Measurements from ENCODE around the gene SORL1-AS1.

Gene SORL1-AS1

DNA sequence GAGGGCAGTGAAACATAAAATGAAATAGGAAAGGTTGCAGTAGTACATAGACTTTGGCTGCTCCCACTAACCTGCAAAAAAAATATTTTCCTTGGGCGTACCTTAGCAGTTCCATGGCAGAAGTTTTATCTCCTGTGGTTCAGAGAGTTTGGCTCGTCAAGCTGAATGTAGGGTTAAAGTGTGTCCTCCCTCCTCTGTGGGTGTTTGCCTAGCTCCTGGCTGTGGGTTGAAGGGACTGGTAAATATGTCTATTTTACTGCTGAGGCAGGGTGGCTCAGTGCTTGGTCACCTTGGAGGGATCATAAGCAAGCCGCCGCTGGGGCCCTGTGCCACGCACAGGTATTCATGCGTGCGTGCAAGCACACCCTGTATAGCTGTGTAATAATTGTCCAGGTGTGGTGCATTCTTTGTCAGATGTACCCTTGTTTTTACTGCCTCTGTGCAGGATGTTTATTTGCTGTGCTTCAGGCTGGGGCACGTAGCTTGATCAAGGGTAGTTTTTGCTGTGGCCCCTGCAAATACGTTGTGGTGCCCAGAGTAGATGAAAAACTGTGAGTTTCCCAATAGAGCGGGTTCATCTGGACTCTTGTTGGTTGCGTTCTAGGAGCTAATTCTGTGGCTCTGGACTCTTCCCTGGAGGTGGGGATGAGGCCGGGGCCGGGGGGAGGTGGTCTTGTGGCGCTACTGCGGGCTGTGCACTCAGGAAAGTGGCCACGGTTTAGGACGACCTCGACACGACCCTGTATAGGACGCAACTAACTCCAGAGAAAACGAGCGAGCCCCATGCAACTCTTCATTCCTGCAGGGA is 1.4 kb downstream of the SORL1-AS1 start:
- no peak for DNase-seq

DNA sequence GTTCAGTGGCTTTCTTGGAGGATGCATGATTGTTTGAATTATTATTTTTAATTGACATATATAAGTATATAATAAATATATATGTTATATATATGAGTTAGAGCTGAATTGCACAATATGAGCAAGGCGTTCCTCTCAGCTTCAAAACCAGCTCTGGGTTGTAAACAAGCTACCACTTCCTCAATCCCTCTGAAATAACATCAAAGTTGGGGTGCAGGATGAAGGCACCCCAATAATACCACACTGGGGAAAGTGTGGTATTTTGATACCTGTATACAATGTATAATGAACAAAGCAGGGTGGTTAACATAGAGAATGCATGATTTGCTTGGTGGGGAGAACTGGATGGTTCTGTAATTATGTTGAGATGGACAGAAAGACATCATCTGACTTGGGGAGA is 2.4 kb downstream of the SORL1-AS1 start:
- no peak for DNase-seq

DNA sequence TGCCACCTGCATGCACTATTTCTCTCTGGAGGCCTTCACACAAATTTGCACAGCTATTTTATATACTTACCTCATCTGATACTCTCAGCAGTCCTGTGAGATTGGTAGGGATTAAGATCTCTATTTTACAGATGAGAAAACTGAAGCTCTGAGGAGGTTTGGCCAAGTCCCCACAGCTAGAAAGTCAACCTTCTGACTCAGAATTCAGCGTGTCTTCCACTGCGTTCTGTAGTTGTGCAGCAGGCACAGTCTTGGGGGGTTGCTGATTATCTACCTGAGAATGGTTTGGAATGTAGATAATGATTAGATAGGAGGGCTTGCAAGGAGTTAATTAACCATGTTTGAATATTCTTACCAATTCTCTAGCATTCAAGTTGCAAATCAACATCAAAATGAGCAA is 3.1 kb downstream of the SORL1-AS1 start:
- no peak for DNase-seq

DNA sequence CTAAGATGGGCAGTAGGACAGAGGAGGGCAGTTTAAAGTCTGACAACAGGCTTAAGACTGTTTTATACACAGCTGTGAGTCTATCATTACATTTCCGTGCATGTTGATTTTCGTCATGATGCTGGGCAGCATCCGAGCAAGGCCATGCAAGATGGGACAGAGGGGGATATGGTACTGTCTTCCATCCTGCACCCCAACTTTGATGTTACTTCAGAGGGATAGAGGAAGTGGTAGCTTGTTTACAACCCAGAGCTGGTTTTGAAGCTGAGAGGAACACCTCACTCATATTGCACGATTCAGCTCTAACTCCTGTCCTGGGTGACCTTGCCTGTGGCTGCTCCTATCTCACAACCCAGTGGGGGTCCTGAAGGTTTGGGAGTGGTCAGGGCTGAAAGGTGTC is 3.6 kb downstream of the SORL1-AS1 start:
- DNase-seq: no peak

DNA sequence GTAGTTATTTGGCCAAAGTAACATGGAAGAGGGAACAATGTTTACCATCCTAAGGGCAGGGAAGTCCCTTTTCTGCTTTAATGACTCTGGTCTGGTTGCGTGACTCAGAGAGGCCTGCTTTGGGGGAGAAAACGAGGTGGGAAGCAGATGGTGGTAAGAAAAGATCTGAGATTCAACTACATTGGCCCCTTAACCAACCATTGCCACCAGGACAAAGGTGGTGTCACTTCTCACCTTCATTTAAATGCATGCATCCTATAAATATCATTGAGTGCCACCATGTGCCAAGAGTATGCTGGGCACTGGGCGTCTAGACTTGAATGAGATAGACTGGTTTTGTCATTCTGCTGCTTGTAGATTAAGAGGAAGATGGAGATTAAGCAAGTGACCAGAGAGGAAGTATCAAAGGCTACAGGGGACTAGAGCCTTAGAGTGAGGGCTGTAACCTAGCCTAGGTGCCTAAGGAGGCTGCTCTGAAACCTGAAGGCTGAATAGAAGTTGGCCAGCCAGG is 4.3 kb downstream of the SORL1-AS1 start:
- no peak for DNase-seq

DNA sequence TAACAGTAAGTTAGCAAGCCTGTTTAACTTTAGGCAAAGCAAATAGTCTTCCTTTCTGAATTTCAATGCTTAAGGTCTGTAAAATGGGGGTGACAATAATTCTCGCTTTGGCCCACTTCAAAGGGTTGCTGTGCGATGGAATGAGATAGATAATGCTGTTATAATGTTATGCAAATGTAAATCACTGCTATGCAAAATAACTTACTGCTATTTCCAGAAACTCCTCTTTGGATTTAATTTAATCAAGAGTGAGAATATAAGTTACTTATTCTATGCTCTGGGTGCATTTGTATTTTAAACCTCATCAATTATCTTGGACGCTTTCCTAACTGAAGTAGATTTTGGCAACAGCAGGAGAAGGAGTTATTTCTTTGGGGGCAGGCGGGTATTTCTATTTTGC is 4.8 kb downstream of the SORL1-AS1 start:
- DNase-seq: no peak

DNA sequence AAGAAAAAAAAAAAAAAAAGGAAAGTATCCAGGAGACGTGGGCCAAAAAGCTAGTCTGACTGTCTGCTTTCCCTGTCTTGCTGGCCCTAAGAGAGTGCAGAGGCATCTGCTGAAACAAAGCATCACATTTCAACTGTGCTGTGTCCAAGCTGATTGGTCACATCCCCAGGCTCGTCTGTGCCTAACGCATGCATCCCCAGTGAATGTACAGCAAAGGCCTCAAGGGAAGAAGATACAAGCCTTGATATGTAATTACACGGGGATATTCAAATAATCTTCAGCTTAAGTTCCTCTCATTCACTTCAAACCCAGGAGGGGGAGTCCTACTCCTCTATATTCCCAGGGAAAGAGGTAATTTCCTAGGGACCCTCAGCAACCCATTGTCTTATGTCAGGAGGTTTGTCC is 6.0 kb downstream of the SORL1-AS1 start:
- no peak for DNase-seq

DNA sequence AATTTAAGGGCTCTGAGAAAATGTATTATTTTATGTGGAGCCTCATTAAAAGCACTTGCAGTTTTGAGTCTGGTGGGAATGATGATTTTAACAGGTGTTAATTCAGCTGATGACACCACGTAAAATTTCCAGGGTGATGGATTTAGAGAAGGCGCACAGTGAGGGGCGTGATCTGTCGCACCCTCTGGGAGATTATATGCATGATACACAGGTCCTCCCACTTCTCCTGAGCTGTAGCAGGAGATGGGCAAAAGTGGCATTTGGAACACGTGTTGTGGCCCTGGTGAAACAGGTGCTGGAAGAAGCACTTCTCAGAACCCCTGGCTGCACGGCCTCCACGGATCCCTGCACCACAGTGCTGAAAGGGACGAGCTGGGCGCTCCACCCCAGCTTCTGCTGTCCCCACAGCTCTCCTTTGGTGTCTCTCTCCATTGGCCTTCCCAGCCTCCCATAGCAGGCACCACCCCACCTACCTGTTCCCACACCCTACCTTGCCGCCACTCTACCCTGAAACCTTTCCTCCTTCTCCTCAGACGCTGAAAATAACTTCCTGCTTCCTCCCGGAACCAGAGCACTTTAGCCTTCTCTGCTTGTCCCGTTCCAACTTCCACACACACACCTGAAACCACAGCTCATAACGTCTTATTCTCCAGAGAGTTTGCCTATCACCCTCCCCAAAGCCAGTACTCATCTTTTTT is 7.5 kb downstream of the SORL1-AS1 start:
- DNase-seq: no peak

DNA sequence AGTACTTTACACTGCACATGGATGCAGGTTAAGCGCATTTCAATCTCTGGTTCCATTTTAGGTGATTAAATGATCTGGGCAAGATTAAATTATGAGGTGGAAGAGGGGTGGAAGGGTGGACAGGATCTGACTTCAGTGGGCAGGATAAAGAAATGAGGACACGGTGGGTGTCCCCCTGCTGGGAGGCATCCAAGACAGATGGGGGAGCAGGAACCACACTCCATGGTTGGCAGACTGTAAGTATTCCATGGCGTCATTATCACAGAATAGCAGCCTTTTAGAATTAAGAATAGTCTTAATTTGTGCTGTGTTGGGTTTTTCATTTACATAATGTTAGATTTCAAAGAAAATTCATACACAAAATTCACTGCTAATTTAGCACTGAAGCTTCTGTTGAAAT is 8.2 kb downstream of the SORL1-AS1 start:
- DNase-seq: no peak

DNA sequence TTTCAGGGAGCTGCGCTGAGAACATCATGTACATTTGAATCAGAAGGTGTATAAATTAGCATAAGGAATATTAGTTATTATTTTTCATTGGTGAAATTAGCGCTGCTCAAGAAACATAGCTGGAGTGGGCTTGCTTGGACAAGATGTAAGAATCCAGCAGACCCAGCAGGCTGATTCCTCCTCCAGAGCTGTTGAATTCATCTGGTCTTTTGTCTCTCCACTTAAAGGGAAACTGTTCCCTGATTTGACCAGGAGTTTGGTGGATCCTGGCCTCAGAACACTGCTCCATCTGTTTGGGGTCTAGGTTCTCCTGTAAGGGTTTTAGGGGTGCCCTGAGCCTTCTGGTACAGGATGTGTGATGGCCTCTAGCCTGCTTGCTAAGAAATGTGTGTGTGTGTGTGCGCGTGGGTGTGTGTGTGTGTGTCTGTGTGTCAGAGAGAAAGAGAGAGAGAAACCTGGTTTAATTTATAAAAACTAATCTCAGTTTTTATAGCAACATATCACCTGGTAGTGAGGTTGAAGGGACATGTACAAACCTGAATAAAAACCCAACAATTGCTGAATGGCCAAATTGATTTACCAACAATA is 9.0 kb downstream of the SORL1-AS1 start:
- no peak for DNase-seq

DNA sequence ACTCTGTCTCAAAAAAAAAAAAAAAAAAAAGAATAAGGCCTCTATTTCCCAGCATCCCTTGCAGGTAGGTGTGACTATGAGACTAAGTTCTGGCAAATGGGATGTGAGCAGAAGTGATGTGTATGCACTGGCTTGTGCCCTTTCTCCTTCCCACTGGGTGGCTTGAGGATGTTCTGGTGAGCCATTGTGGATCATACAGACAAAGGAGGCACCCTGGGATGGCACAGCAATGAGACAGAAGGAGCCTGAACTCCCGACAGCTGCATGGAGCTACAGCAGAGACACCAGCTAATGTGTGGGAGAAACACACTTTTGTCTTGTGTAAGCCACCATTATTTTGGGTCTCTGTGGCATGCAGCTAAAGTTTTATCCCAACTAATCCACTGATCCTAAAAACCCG is 11.2 kb downstream of the SORL1-AS1 start:
- DNase-seq: no peak

DNA sequence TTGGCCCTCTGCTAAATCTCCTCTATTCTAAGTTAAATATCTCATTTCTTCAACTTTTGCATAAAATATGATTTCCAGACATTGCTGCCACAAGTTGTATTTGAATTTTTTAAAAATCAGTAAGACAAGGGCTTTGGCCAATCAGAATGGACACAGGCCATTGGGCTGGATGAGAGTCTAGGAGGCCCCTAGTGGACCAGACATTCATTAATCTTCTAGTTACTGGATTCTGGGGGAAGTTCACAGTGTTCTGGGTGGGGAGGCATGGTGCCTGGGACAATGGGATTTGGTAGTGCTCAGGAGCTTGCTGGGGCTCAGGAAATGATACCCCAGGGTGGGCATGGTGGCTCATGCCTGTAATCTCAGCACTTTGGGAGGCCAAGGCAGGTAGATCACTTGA is 13.0 kb downstream of the SORL1-AS1 start:
- no peak for DNase-seq

DNA sequence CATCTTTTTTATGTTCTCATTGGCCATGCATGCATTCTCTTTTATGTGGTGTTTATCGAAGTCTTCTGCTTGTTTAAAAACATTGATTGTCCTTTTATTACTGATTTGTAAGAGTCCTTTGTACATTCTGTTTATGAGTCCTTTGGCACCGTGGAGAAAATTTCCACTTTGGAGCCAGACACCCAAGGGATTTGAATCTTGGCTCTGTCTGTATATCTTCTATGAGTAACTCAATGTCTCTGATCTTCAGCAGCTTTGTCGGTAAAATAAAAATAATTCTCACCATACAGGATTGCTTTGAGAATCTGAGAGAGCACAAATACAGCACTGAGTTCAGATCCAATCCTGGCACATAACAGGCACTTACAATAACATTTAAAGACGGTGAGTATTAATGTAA is 13.4 kb downstream of the SORL1-AS1 start:
- DNase-seq: no peak

DNA sequence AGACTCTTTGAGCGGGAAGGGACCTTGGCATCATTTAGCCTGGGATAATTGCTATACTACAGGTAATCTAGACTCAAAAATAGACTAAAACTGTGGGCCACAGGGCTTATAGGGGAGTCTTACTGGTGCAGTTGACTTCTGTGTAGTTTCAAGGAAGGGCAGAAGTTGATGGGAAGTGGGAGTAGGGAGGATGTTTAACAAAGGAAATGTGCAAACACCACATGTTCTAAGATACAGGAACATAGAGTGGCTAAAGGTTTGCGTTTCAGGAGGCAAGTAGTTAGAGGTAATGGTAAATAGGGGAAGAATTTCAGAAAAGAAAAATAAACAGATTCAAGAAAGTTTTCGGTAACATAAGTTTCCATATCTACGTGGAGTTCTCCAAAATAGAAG is 15.1 kb downstream of the SORL1-AS1 start:
- no peak for DNase-seq

DNA sequence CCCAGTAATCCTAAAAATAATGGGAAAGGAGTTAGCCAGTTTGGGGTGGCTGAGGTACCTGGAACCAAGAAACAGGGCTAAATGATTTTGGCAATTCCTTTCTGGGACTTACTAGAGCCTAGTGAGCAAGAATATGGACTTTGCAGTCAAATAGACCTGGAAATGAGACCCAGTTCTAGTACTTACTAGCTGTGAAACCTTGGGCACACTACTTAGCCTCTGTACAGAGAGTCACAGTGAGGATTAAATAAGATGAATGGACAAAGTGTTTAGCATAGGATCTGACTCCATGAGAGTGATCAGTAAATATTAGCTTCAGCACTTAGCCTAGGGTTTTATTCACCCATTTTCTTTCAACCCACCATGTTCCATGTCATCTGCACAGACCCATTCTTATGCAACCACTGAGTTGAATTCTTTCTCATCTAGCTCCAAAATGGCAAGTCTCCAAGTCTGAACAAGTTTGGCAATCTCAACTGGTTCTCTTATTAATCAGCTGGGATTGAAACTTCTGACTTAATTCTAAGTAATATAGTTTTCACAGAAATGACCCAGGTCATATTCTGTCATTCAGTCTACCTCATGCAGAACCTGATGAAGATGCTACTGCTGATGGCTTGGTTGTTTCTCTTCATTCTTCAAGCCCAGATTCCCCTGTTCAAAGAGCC is 15.6 kb downstream of the SORL1-AS1 start:
- DNase-seq: no peak

DNA sequence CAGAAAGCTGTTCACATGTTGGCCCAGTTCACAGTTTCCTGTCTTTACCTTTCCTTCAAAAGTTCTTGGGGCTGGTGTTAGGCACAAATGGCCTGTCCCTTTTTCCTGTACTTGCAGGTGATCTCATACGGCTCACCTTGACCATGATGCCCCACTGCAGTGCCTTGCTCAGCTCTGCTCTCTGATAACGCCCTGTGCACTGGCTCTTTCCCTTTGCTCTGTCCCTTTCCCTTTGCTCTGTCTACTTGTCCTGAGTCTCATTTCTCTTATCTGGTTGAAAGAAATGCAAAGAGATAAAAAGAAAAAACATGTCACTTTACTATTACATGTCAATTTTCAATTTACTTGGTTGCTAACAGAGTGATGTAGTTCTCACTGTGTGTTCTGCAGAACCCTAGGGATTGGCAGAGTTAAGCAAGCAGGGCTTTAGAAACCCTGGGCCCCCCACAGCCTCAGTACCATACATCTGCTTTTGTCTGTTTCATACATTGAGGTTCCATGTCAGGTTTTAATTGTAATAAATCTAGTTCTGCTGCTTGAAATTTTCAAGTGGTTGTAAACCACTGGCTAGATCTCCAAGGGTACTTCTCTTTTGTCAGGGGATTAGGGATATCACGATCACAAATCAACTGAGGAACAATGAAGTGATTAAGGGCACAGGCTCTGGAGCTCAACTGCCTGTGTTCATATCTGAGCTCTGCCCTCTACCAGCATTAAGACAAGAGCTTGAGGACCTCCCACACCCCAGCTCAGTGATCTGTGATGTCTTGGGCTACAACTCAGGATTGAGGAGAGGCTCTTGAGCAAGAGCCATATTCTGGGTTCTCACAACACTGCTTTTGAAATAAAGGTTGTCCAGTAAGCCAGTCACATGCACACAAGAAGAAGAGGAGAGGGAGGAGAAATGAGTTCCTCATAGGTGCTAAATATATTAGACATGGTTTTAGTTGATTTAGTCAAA is 16.9 kb downstream of the SORL1-AS1 start:
- no peak for DNase-seq

DNA sequence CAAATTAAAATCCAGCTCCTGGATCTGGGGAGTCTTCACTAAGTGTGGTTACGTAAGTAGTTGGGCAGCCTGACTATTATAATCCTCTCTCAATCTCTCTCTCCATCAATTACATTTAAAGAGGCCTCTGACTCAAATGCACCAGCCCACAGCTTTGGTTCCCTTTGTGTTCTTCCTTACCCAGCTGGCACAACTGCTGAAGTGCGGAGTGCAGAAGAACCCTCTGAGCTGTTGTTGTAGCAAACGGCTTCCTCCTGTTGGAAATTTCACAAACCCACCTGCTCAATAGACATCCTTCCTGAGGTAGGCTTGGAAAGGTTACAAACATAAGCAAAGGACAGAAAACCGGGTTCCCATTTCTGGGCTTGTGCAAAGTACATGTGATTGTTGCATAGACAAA is 17.6 kb downstream of the SORL1-AS1 start:
- DNase-seq: no peak

DNA sequence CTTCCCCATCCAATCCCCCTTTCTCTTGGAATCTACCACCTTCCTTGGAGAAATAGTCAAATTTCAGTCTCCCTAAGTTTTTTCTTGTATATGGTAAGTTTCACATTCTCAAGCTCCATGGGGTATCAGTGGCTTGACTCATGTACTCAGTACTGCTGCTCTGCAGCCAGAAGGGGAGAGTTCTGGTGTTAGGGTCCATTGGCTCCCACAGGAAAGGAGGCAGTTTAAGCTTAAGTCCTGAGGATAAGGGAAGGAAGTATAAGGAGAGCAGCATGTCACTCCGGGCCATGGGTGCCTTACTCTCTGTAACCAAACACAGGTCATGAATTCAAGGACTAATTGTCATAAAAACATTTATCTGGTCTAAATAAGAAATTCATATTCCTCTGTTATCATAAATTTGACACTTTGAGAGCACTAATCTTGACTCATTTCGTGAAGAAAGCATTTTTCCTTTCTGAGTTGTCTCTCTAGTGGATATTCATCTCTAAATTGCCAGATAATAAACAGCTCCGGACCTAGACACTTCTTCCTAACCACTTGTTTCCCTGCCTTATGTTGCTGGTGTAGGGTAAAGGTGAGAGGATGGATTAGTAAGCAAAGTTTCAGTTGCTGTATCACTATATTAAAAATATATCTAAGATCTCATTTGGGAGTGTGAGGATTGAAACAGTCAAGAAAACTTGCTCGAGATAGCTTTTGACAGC is 20.8 kb downstream of the SORL1-AS1 start:
- DNase-seq: no peak

DNA sequence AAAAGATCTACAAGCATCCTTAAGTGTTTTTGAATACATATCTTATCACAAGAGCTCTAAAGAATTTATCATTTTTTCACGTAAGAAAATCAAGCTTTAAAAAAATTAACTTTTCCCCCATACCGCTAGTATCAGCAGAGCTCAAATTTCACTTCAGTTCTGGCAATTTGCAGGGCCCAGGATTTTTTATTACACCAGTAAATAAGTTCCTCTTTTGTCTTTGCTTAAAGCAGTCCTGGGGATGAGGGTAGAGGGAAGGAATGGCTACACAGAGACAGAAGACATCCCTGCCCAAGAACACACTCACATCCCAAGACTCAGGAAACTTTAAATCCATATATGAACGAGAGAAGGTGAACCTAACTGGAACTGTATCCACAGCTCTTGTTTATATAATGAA is 23.2 kb downstream of the SORL1-AS1 start:
- DNase-seq: no peak

DNA sequence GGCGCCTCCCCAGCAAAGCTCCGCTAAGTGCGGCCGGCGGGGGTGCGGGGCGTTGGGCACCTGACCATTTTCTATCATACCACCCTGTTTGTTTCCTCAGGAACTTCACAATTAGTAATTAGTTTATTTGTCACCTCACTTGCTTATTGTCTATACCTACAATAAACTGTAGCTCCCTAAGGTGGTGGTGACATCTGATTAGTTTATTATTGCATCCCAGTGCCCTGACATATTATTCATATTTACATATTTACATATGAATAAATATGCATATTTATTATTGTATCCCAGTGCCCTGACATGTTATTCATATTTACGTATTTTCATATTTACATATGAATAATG is 25.4 kb downstream of the SORL1-AS1 start:
- no peak for DNase-seq
